Raji (cell line): ENCODE data around the gene MUC5B.

Experiments
- POLR2A ChIP-seq: IDR thresholded peaks from 2 replicates; pipeline ENCODE4 v1.6.1; 2011; ENCODE audit warnings: low read depth, low read length, control low read depth; ENCODE audit not compliant: insufficient read depth

MUC5B gene

DNA sequence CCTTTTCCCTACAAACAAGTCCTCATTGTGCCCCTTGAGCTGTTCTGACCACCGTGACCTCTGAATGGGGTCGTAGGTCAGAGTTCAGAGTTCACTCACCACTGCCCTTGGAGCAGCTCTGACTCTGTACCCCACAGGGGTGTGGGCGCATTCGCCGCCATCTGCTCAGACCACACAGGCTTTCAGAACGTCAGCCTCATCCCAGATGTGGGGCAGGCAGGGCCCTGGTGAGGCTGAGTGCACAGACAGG is 14.8 kb upstream of the MUC5B start:
- no peak for TF ChIP-seq POLR2A

- TF ChIP-seq POLR2A, result no peak
These were observed 14.2 kb upstream of the MUC5B start for GRCh38 chr11:1208394-1209261.

- TF ChIP-seq POLR2A, result no peak
These were observed 13.4 kb upstream of the MUC5B start for GRCh38 chr11:1209371-1210057.

GRCh38 chr11:1211838-1212237 is 11.0 kb upstream of the MUC5B start:
- no peak for TF ChIP-seq POLR2A

DNA sequence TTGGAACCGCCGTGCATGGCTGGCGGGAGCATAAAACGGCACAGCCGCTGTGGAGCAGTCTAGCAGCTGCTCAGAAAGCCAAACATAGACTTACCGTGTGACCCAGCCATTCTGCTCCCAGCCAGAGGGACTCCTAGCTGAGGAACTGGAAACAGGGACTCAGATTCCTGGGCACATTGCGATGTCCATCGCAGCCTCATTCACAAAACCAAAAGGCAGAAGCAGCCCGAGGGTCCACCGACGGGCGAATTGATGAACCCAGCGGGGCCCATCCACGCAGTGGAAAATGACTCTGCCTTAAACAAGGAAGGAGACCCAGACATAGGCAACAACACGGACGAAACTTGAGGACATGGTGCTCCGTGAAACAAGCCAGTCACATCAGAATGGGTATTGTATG is 5.7 kb upstream of the MUC5B start:
- no peak for TF ChIP-seq POLR2A

- no peak for TF ChIP-seq POLR2A
These were observed 4.5 kb upstream of the MUC5B start for GRCh38 chr11:1218256-1218787.

DNA sequence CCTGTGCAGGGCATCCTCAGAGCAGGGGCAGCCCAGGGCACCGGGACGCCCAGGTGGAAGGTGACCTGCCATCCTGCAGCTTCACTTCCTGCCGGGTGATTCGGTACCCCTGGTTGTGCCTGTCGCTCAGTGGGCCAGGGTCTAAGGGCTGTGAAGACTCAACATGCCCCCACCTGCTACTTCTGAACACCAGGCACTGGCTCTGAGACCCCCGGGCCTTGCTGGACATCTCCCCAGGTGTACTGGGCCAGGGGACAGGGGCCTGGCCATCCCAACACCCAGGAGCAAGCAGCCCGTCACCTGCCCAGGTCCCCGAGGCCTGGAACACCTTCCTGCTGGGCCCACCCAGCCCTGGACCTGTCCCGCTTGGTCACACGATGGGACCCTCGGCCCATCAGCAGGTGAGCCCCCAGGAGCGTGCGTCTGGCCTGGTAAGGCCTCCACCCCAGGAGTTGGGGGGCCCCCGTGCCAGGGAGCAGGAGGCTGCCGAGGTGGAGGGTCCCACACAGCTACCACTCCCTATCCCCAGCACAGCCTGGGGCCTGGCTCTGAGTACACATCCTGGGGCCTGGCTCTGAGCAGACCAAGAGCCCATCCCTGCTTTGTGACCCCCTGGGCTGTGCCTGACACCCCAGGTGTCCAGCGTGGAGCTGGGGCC is 3.9 kb upstream of the MUC5B start:
- TF ChIP-seq POLR2A, result no peak

DNA sequence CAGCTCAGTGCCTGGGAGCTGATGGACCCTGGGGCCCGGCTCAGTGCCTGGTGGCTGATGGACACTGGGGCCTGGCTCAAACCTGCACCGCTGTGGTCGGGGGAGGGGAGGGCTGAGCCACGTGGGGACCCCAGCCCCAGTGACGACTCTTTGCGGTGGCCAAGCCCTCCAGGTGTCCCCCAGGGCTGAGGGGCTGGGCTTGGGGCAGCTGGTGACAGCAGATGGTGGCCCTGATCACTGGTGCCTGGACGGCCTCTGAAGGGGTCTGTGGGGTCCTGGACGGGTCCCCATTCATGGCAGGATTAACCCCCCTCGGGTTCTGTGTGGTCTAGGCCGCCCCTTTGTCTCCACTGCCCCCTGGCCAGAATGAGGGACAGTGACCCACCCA is 3.4 kb upstream of the MUC5B start:
- no peak for TF ChIP-seq POLR2A

GRCh38 chr11:1219834-1220815 is 2.7 kb upstream of the MUC5B start:
- TF ChIP-seq POLR2A, result no peak

- TF ChIP-seq POLR2A, result no peak
These were observed 1.7 kb upstream of the MUC5B start for GRCh38 chr11:1220941-1221721.

- no peak for TF ChIP-seq POLR2A
These were observed 986 bp upstream of the MUC5B start for GRCh38 chr11:1221848-1222311.

DNA sequence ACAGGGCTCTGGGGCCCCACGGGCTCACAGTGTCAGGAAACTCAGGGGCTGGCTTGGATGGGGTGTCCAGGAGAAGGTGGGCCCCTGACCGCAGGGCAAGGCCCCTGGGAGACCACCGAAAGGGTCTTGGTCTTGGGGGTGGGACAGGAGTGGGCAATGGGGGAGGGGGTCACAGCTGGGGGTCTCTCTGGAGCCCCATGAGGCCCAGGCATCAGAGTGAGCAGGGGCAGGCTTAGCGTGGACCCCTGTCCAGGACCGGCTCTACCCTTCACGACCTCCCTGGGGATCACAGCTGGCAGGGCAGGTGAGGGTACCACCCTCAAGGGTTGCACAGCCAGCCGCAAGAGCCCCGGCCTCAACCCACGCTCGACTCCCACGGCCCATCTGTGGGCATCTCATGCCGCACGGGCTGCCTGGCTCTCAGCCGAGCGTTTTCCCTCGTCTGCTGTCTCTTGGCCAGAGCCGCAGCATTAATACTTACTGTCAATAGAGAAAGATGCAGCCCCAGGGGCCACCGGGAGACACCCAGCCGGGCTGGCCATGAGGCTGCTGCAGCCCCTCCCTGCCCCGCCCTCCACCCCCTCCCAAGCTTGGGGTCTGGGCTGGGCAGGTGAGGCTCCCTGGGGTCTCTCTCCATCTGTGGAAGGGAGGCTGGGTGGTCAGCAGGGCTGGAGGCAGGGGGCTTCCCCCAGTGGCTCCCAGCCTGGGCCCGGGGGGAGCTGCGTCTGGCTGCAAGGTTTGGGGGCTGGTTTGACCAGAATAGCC is 662 bp downstream of the MUC5B start:
- TF ChIP-seq POLR2A, result no peak

DNA sequence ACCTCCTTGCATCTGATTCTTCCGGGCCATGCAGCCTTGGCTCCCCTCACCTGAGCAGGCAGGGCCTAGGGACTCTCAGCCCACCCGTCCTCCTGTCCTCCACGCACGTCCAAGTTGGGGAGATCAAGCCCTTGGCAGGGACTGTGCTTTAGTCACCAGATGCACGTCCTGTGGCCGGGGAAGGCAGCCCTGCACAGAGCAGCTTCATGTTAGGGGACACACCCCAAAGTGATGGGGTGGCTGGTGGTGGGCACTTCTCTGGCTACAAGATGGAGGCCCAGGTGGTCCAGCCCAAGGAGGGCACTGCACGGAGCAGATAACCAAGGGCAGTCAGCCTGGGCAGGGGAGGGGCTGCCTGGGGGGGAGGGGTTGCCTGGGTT is 1.2 kb downstream of the MUC5B start:
- no peak for TF ChIP-seq POLR2A
